ENCODE data around the gene SULT4A1. TPM values are rescaled to one million over a fixed set of nuclear protein-coding genes. Genes with fewer than 3 reads are reported as not detected.

The SULT4A1 gene
- total RNA-seq, 5 donors from 2014 or later (not counting 1 experiment from before 2014, with no cell fraction given), result not detected

DNA sequence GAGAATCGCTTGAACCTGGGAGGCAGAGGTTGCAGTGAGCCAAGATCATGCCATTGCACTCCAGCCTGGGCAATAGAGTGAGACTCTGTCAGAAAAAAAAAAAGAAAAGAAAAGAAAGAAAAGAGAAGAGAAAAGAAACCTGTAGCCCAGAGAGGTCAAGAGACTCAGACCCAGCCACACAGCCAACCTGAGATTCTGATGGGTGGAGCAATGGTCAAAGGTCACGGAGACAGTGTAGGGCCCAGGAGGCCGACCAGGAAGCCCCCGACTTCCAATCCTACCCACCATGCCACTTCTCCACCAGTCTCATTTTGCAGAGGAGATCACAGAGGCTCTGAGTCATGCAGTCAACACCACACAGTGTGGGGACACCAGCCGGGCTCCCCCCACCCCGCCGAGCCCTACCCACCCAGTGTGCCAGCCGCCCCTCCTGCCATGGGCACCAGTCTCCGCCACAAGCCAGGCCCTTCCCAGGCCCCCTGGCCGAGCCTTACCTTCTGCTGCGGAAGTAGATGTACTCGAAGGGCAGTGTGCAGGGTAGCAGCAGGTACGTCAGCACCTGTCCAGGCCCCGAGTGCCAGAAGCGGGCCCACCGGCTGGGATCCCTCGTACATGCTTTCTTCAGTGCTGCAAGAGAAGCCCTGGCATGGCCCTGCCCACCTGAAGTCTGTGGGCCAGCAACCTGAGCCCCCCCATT, 21.6 kb upstream of the SULT4A1 start:
- Mint-ChIP-seq H3K9me3 (no peaks in the 10 kb centered on the region), H3K4me1 (no peaks in the 10 kb centered on the region), H3K4me3 (no peak overlapping the region), H3K27me3 (peaks cover 29 to 35% of the 10 kb centered on the region in 2 donors), H3K36me3 (no peaks in the 10 kb centered on the region), H3K27ac (no peak overlapping the region)
- DNase-seq (no peak), ATAC-seq (replicated peaks in 1 of 4) (no peak)
- H3K27ac ChIP-seq (ENCODE audit: low read length), result no peak overlapping the region
- 81% methylated on average over 9 of the region's 17 CpGs for WGBS (ENCODE audit: insufficient coverage)
- peaks cover 0 to 76% of the 10 kb centered on the region in 2 experiments for H3K27me3 ChIP-seq (replicated peaks in 1 of 2; ENCODE audit: control insufficient read depth in 2 of 2, extremely low read depth in 1 of 2, insufficient read depth in 2 of 2, low read length in 1 of 2)
- no peak overlapping the region for H3K4me3 ChIP-seq (ENCODE audit: control insufficient read depth in 1 of 2, extremely low read depth in 1 of 2, low read length in 1 of 2)
- no peaks in the 10 kb centered on the region for H3K9me3 ChIP-seq
- CTCF ChIA-PET, result interaction anchor here (0.5 to 0.9 kb wide), 3 partner anchors 62 to 680 kb away, joined by 3 to 6 read pairs (median 3); no protein-coding TSS in a partner anchor
- no peaks in the 10 kb centered on the region for H3K36me3 ChIP-seq (ENCODE audit: control insufficient read depth in 2 of 2, extremely low read depth in 1 of 2, insufficient read depth in 1 of 2, low read length in 1 of 2)
- POLR2A ChIA-PET, result no interaction called here
- H3K4me1 ChIP-seq (ENCODE audit: control insufficient read depth in 1 of 2, extremely low read depth in 1 of 2, insufficient read depth in 2 of 2, low read length in 2 of 2), result peaks cover 0 to 14% of the 10 kb centered on the region in 2 experiments

DNA sequence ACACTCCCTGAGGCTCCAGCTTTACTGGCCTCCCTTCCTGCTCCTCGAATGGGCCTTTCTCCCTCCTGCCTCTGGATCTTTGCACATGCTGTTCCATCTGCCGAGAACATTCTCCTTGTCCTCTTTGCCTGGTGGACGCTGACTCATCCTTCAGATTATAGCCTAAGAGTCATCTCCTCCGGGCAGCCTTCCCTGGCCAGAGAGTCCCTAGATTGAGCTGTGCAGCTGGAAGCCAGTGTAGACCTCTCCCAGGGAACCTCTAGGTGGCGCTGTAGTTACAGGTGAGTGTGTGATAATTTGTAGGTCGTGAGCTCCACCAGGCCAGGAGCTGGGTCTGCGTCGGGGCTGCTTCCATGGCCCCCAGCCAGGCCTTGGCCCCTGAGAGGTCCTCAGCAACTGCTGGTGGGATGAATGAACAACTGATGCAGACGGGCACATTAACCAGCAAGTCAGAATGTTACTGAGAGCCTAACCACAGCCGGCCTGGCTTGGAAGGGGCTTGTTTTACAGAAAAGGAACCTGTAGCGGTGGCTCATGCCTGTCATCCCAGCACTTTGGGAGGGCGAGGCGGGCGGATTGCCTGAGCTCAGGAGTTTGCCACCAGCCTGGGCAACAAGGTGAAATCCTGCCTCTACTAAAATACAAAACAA, 20.8 kb upstream of the SULT4A1 start:
- 30% methylated on average over 13 of the region's 14 CpGs for WGBS (ENCODE audit: insufficient coverage)
- ChIA-PET POLR2A (no interaction called here), CTCF (interaction anchor here (0.5 to 0.9 kb wide), 3 partner anchors 63 to 681 kb away, joined by 3 to 6 read pairs (median 3); no protein-coding TSS in a partner anchor)

DNA sequence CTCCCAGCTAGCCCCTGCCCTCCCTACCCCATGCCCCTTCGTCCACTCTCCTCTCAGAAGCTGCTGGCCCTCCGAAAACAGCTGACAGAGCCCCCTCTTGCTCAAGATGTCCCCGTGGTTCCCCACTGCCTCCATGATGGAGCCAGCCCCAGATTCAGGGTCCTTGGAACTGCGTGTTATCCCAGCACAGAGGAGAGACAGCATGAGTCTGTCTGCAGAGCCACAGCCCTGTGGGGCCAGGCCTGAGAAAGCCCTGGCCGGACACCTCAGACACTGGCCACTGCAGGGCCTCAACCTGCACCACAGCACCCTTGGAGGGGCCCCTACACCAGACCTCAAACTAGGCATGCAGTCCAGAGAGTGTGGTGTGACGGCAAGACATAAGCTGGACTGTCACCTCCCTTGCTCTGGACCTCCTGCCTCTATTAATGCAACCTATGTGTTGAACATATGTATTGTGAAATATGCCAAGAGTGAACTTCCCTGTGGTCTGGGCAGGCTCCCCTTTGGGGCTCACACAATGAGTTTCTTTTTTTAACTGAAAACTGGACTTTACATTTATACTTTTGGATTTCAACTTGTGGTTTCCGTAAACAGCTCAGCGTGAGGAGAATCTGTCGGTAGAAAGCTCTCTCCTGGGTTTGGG, 19.9 kb upstream of the SULT4A1 start:
- ATAC-seq (replicated peaks in 1 of 4), result no peak
- no peak for DNase-seq
- Histone ChIP-seq H3K27ac (ENCODE audit: low read length) (no peak overlapping the region), H3K9me3 (no peaks in the 10 kb centered on the region), H3K27me3 (replicated peaks in 1 of 2; ENCODE audit: control insufficient read depth in 2 of 2, extremely low read depth in 1 of 2, insufficient read depth in 2 of 2, low read length in 1 of 2) (peaks cover 0 to 78% of the 10 kb centered on the region in 2 experiments), H3K36me3 (ENCODE audit: control insufficient read depth in 2 of 2, extremely low read depth in 1 of 2, insufficient read depth in 1 of 2, low read length in 1 of 2) (no peaks in the 10 kb centered on the region), H3K4me3 (ENCODE audit: control insufficient read depth in 1 of 2, extremely low read depth in 1 of 2, low read length in 1 of 2) (no peak overlapping the region), H3K4me1 (ENCODE audit: control insufficient read depth in 1 of 2, extremely low read depth in 1 of 2, insufficient read depth in 2 of 2, low read length in 2 of 2) (peaks cover 0 to 14% of the 10 kb centered on the region in 2 experiments)
- no peaks in the 10 kb centered on the region for H3K4me1 Mint-ChIP-seq
- H3K27ac Mint-ChIP-seq, result no peak overlapping the region
- H3K36me3 Mint-ChIP-seq, result no peaks in the 10 kb centered on the region
- H3K4me3 Mint-ChIP-seq, result no peak overlapping the region
- POLR2A ChIA-PET, result no interaction called here
- CTCF ChIA-PET, result no interaction called here
- 64% methylated on average over 8 of the region's 9 CpGs for WGBS (ENCODE audit: insufficient coverage)
- H3K9me3 Mint-ChIP-seq, result no peaks in the 10 kb centered on the region
- peaks cover 29 to 38% of the 10 kb centered on the region in 2 donors for H3K27me3 Mint-ChIP-seq

More for the DNA sequence above, 20.8 kb upstream of the SULT4A1 start:
- peaks cover 0 to 14% of the 10 kb centered on the region in 2 experiments for H3K4me1 ChIP-seq (ENCODE audit: control insufficient read depth in 1 of 2, extremely low read depth in 1 of 2, insufficient read depth in 2 of 2, low read length in 2 of 2)
- H3K36me3 ChIP-seq (ENCODE audit: control insufficient read depth in 2 of 2, extremely low read depth in 1 of 2, insufficient read depth in 1 of 2, low read length in 1 of 2), result no peaks in the 10 kb centered on the region
- ATAC-seq (replicated peaks in 1 of 4) (peak; percentile 46 to 65 (median 54)), DNase-seq (peak in 25 of 35 experiments; percentile 13 to 69 (median 27))
- no peaks in the 10 kb centered on the region for H3K9me3 ChIP-seq
- Mint-ChIP-seq H3K27me3 (peaks cover 28 to 37% of the 10 kb centered on the region in 2 donors), H3K36me3 (no peaks in the 10 kb centered on the region), H3K4me1 (no peaks in the 10 kb centered on the region), H3K4me3 (no peak overlapping the region), H3K27ac (no peak overlapping the region), H3K9me3 (no peaks in the 10 kb centered on the region)
- H3K27ac ChIP-seq (ENCODE audit: low read length), result no peak overlapping the region
- H3K27me3 ChIP-seq (replicated peaks in 1 of 2; ENCODE audit: control insufficient read depth in 2 of 2, extremely low read depth in 1 of 2, insufficient read depth in 2 of 2, low read length in 1 of 2), result peaks cover 0 to 78% of the 10 kb centered on the region in 2 experiments
- H3K4me3 ChIP-seq (ENCODE audit: control insufficient read depth in 1 of 2, extremely low read depth in 1 of 2, low read length in 1 of 2), result no peak overlapping the region

DNA sequence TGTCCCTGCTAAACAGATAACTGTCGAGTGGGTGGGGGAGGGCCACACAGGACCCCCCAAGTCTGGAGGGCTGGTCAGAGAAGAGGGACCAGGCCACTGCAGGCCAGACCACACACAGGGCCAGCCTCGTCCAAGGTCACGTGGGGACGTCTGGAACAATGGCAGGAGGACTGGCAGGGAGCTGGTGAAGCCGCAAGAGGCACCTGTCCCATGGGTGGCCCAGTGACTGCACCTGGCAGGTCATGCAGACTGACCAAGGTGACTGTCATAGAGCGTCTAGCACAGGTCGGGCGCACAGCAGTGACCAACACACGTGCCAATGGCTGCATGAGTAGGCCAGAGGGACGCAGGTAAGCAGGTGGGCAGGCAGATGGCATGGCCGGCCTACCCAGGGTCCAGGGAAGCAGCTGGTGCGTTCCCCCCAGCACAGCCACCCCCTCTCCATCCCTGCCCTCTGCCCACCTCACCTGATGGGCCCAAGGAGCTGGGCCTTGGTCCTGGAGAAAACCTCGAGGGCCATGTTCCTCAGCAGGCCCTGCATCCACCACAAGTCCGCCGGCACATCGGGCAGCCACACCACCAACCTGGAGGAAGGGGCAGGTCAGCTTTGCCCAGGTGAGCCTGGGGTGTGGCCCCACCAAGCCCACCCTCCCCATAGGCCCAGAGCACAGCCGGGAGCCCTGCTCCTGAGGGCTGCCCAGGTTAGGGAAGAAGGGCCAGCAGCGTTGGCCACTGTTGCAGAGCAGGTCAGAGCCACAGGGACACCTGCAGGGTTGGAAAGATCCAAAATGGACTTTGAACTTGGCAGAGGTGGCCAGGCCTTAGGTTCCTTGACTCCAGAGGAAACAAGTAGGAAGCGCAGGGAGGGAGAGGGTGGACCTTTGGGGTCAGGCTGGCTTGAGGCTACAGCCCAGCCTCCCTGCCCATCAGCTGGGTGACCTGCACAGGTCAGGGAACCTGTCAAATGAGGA, 19.1 kb upstream of the SULT4A1 start:
- Mint-ChIP-seq H3K36me3 (no peaks in the 10 kb centered on the region), H3K27me3 (peaks cover 25 to 39% of the 10 kb centered on the region in 2 donors), H3K27ac (no peak overlapping the region), H3K9me3 (no peaks in the 10 kb centered on the region), H3K4me1 (no peaks in the 10 kb centered on the region), H3K4me3 (no peak overlapping the region)
- ChIA-PET POLR2A (no interaction called here), CTCF (no interaction called here)
- H3K9me3 ChIP-seq, result no peaks in the 10 kb centered on the region
- WGBS (ENCODE audit: insufficient coverage), result 77% methylated on average over 17 of the region's 19 CpGs
- H3K4me3 ChIP-seq (ENCODE audit: control insufficient read depth in 1 of 2, extremely low read depth in 1 of 2, low read length in 1 of 2), result no peak overlapping the region
- H3K36me3 ChIP-seq (ENCODE audit: control insufficient read depth in 2 of 2, extremely low read depth in 1 of 2, insufficient read depth in 1 of 2, low read length in 1 of 2), result no peaks in the 10 kb centered on the region
- peaks cover 0 to 80% of the 10 kb centered on the region in 2 experiments for H3K27me3 ChIP-seq (replicated peaks in 1 of 2; ENCODE audit: control insufficient read depth in 2 of 2, extremely low read depth in 1 of 2, insufficient read depth in 2 of 2, low read length in 1 of 2)
- no peak for DNase-seq
- peaks cover 0 to 14% of the 10 kb centered on the region in 2 experiments for H3K4me1 ChIP-seq (ENCODE audit: control insufficient read depth in 1 of 2, extremely low read depth in 1 of 2, insufficient read depth in 2 of 2, low read length in 2 of 2)
- no peak overlapping the region for H3K27ac ChIP-seq (ENCODE audit: low read length)
- ATAC-seq (replicated peaks in 1 of 4), result no peak

DNA sequence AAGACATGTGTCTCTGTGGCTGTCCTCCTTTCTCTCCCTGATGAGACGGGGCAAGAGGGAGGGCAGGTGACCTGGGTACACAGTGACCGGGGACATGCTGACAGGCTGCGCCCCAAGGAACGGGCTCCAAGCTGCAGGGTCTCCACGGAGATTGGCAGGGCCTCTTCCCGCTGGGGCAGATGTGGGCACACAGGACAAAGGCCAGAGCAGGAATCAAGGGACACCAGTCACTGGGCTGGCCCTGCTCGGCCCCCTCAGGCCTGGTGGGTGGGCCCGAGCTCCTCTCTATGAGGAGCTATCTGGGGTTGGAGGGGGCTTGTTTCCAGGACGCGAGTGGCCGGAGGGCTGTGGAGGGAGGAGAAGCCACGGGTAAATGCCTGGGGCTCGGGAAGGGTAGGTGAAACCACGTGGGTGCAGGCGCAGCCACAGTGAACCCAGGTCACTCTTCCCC, 18.3 kb upstream of the SULT4A1 start:
- Histone ChIP-seq H3K4me3 (ENCODE audit: control insufficient read depth in 1 of 2, extremely low read depth in 1 of 2, low read length in 1 of 2) (no peak overlapping the region), H3K27ac (ENCODE audit: low read length) (no peak overlapping the region), H3K27me3 (replicated peaks in 1 of 2; ENCODE audit: control insufficient read depth in 2 of 2, extremely low read depth in 1 of 2, insufficient read depth in 2 of 2, low read length in 1 of 2) (peaks cover 0 to 75% of the 10 kb centered on the region in 2 experiments), H3K36me3 (ENCODE audit: control insufficient read depth in 2 of 2, extremely low read depth in 1 of 2, insufficient read depth in 1 of 2, low read length in 1 of 2) (no peaks in the 10 kb centered on the region), H3K9me3 (no peaks in the 10 kb centered on the region), H3K4me1 (ENCODE audit: control insufficient read depth in 1 of 2, extremely low read depth in 1 of 2, insufficient read depth in 2 of 2, low read length in 2 of 2) (peaks cover 0 to 14% of the 10 kb centered on the region in 2 experiments)
- ATAC-seq (replicated peaks in 1 of 4), result no peak
- Mint-ChIP-seq H3K4me3 (no peak overlapping the region), H3K4me1 (no peaks in the 10 kb centered on the region), H3K27ac (no peak overlapping the region), H3K27me3 (peaks cover 29 to 42% of the 10 kb centered on the region in 2 donors), H3K9me3 (no peaks in the 10 kb centered on the region), H3K36me3 (no peaks in the 10 kb centered on the region)
- ChIA-PET CTCF (no interaction called here), POLR2A (no interaction called here)
- DNase-seq, result no peak
- WGBS (ENCODE audit: insufficient coverage), result 89% methylated on average over 9 of the region's 15 CpGs
